Right ventricle myocardium inferior (tissue), 1 donor: ENCODE data around the gene FOXN1. TPM values are rescaled to one million over a fixed set of nuclear protein-coding genes. Genes with fewer than 3 reads are reported as not detected.

Experiments used
- ATAC-seq: fragments of 200-7000 bp; cut with Tn5 transposase; one replicate; pipeline ENCODE4 v1.9.1; 2020; ENCODE audit warnings: mild to moderate bottlenecking, moderate library complexity
- DNase-seq: peaks from one replicate; pipeline ENCODE4 v3.0.0; 2021; ENCODE audit errors: missing footprints
- intact Hi-C: fragments of 100-400 bp; cut with DNase I; formaldehyde crosslinking; loops from one replicate; pipeline ENCODE4 v1.11.0; 2022
- total RNA-seq: library from RNA; stranded (reverse); fragmentation: NEBNext Ultra II Directional; extraction: Animal tissue kit (Norgen Biotek cat#: 25700); gene quantifications from one replicate; pipeline ENCODE4 v1.2.1, GENCODE V29; 2021
- donor health status: DM: no; HTN: yes; CAD: no; lungs with severe emphysema.

FOXN1 gene
- total RNA-seq, 1 donor from 2014 or later = not detected

DNA sequence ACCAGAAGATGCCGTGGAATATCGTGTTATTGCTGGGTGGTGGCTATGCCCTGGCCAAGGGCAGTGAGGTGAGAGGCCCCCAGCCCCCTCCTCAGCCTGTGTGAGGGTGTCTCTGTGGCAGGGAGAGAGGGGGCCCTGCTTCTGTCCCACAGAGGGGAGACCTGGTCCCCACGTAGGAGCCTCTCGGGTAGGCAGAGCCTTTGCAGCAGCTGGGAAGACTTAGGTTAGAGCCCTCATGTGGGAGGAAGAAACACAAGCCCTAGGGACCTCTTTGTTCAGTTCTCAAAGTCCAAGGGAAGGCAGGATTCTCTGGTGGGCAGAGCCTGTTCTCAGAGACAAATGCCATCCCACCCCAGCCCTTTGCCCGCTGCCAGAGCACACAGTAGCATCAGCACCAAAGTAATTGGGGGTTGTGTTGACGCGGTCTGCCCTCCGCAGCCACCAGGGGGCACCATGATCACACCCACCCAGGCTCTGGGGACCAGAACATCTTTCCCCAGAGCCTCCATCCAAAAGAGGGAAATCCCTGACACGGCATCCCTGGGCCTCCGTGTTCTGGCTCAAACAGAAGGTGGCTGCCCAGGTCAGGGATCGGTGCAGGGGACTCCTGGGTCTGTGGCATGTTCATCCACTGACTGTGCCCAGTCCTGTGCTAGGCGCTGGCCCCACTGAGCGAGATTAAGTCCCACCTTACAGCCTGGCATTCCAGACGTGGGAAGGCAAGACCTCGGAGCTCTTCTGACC is 11.5 kb upstream of the FOXN1 start:
- intact Hi-C loops = loop anchor here (2.0 to 5.0 kb wide), 2 partner anchors 43 to 118 kb away; no protein-coding TSS in a partner anchor
- DNase-seq (peak; percentile 87), ATAC-seq (peak; percentile 62)

DNA sequence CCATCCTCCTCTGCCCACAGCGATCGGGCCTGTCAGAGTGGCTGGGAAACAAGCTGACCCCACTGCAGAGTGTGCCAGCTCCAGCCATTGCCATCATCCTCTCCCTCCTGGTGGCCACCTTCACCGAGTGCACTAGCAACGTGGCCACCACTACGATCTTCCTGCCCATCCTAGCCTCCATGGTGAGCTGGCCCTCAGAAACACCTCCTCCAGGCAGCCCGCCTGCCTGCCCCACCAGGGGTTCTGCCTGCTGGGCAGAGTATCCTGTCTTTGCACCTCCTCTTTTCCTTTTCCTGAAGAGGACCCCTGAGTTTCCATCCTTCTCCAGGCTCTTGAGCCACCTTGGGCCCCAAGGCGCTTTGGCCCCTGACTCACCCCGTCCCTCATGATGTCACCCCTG is 10.5 kb upstream of the FOXN1 start:
- DNase-seq = no peak
- ATAC-seq = no peak
- intact Hi-C loops = loop anchor here (2.0 kb wide), 1 partner anchor 117 kb away; no protein-coding TSS in a partner anchor

DNA sequence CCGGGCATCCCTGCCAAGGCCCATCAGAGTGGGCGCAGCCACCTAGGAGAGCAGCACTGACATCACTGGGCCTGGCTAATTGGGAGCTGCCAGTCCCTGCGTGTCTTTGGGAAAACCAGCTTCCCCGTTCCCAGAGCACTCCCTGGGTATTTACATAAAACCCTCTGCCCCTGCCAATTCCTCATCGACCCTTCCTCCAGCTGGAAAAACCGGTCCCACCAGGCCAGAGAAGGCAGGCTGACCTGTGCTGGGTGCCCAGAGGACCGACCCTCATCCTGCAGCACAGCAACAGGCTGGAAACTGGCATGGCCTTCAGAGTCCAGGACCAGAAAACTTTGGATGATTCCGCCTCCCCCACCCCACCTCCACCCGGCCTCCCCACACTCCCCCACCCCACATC is 8.2 kb upstream of the FOXN1 start:
- intact Hi-C loops = no loop called here
- ATAC-seq = no peak
- DNase-seq = no peak

DNA sequence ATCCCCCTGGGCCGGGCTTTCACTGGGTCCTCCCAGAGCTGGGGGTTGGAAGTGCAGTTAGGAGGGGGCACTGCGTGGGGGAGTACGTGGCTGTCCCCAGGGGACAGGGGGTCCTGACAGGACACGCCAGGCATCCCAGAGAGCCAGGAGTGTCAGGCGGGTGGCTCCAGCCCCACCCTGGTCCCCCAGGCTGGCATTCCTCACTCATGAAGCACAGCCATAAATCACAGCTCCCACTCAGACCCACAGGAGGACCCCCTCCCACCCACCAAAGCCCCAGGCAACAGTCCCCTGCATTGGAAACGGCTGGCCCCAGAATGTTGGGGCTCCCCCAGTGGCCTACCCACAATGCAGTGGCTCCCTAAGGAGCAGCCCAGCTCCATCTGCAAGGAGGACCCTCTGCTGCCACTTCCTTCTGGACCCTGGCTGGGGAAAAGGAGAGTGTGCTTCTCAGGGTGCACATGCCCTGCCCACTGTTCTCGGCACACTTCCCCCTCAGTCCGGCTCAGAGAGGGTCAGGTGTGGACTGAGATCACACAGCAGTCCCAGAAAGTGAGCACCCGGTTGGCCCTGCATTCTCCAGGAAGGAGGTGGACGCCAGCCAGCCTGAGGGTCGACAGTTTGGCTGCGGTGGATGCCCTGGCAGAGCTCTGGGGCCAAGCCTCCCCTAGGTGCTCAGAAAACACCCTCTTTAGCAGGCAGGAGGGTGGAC is 7.3 kb upstream of the FOXN1 start:
- no peak for ATAC-seq
- intact Hi-C loops = no loop called here

DNA sequence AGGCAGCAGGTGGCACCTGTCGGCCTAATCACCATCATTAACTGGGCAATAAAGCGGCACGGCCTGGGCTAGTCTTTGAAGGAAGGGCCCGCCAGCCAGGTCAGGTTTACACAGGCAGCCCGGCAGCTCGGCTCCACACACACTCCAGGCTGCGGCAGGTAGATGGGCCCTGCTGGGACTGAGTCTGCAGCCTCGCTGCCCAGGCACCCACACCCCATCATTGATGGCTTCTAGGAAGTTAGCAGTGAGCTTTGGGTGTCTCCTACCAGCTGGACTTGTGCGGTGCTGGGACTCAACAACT is 6.8 kb upstream of the FOXN1 start:
- ATAC-seq (no peak), DNase-seq (no peak)
- intact Hi-C loops = no loop called here

More for the DNA sequence above, 7.3 kb upstream of the FOXN1 start:
- DNase-seq = no peak

DNA sequence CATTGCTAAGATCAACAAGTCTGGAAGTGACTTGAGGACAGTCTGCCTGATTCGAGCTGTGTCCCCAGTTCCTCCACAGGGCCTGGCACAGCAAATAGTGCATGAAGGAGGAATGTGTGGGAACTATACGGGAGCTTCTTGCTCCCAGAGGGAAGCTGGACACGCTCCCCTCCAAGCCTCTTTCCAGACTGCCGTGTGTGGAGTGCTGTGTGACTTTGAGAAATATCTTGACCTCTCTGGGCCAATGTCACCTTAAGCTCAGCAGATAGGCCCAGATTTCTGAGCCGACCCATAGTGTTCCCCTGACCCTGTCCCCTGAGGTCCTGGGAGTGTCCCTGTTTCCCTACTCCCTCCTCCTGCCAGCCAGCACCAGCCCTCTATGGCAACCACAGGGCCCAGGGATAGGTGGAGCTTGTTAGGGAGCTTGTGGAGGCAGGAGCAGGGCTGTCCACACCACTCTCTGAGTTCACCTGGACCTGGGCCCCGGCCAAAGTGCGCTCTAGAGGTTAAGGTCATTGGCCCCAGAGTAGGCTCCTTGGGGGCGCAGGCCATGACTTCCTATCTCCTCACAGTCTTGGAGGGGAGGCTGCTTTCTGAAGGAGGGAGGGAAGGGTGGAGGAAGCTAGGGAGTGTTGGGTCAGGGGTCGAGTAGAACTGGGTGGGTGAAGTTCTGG is 6.3 kb upstream of the FOXN1 start:
- intact Hi-C loops = no loop called here
- DNase-seq = no peak
- no peak for ATAC-seq

DNA sequence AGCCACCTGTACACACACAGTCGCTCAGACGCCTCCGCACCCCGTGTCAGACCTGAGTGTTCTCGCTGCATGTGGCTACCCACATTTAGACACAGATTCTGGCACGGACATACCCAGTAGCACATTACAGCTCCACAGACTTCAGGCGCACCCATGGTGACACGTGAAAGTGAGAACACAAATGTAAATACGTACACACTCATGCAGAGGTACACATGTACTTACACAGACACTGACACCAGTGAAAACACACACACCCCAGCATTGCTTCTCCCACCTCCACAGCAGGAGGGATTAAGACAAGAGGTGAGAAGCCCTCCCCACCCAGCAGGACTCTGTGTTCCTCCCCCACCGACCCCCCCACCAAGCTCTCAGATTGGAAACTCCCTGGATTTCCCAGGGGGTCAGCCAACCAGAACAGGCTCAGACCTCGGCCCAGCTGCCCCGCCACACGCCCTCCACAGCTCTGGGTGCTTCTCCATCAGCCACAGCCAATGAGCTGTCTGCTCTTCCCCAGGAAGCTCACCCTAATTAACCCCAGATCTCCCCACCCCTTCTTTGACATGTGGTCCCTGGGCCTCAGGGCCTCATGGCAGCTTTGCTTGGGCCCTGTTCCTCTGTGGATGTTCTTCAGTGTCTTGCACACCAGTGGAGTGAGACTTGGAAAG is 5.3 kb upstream of the FOXN1 start:
- DNase-seq (no peak), ATAC-seq (no peak)
- intact Hi-C loops = no loop called here

DNA sequence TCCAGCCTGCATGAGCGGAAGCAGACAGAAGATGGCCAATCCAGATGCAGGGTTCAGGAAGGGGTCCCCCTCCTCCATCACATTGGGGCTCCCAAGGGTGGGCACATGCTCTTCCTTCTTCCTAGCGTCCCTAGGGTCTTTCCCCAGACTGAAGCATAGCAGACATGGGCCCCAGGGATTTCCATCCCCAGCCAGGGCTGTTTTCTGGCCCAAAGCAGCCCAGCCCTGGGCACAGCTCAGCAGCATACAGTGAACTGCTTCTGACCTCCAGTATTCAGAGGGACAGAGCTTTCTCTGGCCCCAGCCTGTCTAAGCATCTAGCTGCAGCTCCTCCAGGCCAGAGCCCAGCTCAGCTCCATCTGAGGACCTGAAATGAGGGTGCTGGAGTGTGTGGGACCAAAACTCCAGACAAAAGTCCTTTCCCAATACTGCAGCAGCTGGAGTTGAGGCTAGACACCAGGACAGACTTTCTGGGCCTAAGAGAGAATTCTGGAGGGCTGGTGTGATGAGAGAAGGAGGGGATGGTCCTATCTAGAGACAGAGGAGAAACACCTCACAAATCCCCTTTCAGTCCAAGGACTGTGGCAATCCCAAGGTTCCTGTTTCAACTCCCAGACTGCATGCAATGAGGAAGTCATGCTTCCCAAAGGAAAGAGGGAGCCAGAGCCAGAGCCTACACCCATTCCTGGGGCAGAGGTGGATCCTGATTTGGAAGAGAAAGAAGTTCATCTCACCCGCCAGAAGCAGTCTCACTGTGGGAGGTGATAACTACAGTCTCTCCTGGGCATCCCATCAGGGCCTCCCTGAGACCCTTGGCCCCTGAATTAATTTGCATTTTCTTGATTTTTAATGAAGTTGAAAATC is 4.5 kb upstream of the FOXN1 start:
- DNase-seq (no peak), ATAC-seq (no peak)
- intact Hi-C loops = no loop called here

DNA sequence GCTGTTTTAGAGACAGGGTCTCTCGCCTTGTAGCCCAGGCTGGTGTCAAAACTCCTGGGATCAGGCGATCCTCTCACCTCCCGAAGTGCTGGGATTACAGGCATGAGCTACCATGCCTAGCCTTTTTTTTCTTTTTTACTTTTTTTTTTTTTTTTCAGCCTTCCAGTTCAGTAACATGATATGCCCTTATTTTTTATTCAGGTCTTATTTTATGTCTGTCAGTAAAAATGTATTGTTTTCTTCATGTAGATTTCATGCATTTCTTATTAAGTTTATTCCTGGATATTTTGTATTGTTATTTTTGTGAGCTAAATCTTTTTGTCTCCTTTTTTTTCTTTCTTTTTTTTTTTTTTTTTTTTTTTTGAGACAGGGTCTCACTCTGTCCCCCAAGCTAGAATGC is 2.7 kb upstream of the FOXN1 start:
- no peak for ATAC-seq
- intact Hi-C loops = no loop called here

DNA sequence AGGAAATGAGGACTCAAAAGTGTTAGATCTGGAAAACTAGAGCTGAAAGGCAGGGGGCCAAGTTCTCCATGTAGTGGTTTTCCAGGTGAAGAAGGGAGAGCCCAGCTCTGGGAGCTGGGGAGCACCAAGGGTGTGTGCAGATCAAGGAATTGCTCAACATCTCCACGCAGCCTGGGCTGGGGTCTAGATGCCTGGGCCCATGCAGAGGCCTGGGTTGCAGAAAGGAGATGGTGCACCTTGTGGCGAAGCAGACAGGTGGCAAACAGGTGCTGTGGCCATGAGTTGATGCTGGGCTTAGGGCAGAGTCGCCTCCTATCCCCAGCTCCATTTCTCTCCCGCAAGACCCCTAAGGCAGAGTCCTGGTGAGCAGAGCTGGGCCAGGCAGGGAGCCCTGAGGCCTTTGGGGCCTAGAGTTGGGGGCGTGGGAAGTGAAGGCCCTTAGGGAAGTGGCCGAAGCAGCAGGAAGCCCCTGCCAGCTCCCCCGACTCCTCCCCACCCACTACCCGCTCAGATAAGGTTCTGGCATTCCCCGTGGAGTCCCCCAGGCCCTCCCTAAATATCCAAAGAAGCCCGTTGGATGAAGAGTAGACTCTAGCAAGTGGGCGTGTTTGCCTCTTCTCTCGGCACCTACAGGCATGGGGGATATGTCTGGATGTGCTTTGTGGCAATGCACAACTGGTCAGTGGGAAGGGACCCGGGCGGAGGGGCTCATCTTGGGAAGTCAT is 777 bp downstream of the FOXN1 start:
- no peak for ATAC-seq
- intact Hi-C loops = no loop called here
- no peak for DNase-seq

More for the DNA sequence above, 2.7 kb upstream of the FOXN1 start:
- no peak for DNase-seq

DNA sequence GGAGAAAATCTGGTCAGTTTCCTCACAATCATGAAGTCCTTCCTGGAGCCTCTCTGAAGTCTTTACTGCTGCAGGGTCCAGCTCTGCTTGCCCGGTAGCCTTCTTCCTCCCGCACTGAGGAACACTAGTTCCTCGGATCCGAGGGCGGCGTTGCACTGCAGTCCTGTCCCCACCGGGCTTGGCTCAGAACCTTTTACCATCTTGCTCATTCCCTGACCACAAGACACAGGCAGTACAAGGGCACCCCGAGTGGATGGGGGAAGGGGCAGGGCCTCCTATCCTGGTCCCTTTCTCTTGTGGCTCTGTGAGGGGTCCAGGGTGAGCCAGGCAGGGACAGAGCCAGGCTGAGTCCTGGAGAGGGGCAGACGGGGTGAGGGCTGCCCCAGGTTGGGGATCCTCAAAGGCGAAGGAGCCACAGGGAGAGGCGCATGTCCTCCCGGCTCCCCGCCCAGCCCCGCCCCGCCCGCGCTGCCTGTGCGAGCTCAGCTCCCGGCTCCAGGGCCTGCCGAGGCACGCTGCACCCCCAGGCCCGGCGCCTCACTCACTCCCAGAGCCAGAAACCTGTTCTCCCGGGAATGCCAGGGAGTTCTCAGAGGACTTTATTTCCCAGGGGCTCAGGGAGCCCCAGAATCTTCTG is 1.5 kb downstream of the FOXN1 start:
- DNase-seq (no peak), ATAC-seq (no peak)
- intact Hi-C loops = no loop called here

DNA sequence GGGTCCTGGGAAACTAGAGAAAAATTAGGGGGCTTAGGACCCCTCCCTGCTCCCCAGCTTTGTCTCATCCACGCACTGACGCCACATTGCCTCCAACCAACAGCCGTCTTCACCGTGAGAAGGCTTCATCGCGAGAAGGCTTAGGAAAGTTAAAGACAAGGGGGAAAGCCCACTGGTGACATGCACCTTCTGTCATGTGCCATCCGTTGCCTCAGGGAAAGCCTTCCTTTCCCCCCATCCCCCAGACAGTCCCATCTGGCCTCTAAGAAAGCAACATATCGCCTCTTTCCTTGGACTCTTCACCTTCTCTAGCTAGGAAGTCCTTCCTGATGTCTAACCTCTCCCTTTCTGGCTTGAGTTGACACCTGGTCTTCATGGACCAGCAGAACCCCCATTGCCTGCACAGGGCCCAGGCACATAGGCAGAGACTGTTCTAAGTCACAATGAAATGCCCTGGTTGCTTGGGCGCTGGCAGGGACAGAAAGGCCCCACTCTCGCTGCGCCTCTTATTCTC is 2.1 kb downstream of the FOXN1 start:
- intact Hi-C loops = no loop called here
- DNase-seq (no peak), ATAC-seq (no peak)

DNA sequence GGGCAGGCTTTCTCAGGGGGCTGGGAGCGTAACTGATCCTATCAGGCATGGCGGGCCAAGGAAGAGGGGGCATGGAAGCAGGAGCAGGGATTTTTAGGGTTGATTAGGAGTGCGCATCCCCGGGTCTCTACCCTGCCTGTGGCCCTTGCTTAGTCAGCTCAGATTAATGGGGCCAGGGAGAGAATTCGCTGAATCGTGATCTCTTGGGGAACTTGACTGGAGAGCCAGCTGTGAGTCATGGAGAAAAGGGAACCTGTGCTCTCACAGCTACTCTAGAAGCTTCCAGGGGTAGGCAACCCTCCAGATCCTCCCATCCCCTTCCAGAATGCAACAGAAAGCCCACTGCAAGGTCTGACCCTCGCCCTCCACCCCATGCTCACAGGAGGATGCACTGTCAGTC is 3.6 kb downstream of the FOXN1 start:
- ATAC-seq = no peak
- no peak for DNase-seq
- intact Hi-C loops = no loop called here

DNA sequence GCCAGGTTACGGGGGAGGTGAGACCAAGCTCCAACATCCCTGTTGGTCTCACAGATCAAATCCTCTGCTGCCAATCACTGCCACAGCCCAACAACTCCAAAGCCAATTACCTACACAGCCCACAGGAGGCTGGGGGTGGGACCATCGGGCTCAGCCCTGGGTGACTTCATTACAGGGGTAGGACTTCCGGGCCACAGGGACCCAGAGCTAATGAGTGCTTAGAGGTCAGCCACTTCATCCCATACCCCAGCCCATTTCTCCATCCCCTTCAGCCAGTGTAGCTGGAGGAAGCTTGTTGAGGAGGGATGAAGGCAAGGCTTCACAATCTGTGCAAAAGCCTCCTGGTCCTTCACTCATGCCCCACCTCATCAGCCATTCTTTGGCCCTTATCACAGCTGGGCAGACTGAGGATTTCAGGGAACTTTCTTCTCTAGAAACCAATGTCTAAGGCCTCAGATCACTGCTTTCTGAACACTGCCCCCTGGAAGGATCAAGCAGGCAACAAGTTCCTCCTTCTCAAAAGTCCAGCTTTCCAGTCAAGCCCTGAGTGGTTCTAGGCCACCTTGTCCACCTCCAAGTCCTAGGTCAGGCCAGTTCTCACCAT is 5.8 kb downstream of the FOXN1 start:
- intact Hi-C loops = no loop called here
- DNase-seq (no peak), ATAC-seq (no peak)

DNA sequence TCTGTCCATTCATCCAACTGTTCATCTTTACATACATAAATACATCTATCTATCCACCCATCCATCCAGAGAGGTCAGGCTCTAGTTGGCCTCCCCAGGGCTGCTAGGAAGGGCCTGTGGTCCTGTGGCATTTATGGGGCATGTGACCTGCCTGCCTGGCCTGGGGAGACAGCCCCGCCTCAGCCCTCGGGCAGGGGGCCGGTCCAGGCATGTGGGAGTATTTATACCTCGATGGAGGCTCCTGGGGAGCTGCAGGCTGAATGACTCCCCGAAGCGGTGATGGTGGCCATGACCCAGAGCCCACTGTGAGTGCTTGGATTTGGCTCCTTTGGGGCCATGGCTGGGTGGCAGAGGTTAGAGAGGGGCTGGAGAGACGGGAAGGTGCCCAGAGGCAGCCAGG is 7.3 kb downstream of the FOXN1 start:
- no peak for ATAC-seq
- no peak for DNase-seq
- intact Hi-C loops = no loop called here

DNA sequence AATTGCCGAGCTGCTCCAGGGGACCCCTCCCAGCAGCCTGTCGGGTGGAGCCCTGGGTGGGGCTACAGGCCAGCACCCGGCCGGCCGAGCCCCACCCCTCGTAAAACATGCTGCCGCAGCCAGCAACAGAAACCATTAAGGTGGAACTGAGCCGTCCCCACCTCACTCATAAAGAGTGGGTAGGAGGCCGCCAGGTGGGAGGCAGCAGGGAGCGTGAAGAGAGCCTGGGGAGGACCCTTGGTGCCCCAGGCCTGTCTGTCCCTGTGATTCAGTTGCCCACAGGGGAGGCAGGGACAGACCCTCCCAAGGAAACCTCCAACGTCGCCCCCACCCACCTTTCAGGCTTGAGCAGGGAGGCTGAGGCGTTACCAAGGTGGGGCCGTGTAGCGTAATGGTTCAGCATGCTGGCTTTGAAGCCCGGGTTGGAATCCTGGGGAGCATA is 8.4 kb downstream of the FOXN1 start:
- intact Hi-C loops = no loop called here
- no peak for DNase-seq
- ATAC-seq = no peak

DNA sequence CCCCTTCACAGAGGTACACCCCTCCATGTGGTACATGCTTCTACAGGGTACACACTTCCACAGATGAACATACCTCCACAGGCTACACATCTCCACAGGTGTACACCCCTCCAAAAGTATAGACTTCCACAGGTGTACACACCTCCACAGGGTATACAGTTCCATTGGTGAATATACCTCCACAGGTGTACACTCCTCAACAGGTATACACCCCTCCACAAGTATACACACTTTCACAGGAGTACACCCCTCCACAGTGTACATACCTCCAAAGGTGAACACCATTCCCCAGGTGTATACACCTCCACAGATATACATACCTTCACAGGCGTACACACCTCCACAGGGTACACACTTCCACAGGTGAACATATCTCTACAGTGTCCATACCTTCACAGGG is 9.4 kb downstream of the FOXN1 start:
- intact Hi-C loops = no loop called here
- no peak for ATAC-seq

More for the DNA sequence above, 9.4 kb downstream of the FOXN1 start:
- DNase-seq = no peak
